GM21723 (cell line): ENCODE measurements around the gene C10orf95.
"Not testable (repeated sequence)": the region's sequence is repeated elsewhere in the genome, so short reads cannot be mapped to it uniquely, and the experiment has no call there.

Experiments used
- ATAC-seq: cut with Tn5 transposase; IDR thresholded peaks from one replicate; pipeline ENCODE4 v1.9.1; 2021; ENCODE audit warnings: mild to moderate bottlenecking, moderate library complexity; ENCODE audit not compliant: unreplicated experiment

The C10orf95 gene

DNA sequence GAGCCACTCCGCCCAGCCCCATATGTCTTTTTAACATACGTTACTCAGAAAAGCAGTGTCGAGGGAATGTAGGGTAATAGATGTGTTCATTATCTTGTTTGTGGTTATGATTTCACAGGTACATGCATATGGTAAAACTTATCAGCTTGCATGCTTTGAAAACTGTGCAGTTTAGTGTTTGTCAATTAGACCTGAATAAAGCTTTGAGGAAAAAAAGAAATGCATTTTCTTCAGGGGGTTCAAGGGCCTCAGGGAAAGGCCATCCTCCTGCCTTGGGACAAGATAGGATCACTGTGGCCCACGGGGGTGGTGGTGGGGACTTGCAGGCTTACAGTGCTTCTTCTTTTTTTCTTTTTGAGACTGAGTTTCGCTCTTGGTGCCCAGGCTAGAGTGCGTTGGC lies 16.0 kb upstream of the C10orf95 start:
- ATAC-seq, result no peak

DNA sequence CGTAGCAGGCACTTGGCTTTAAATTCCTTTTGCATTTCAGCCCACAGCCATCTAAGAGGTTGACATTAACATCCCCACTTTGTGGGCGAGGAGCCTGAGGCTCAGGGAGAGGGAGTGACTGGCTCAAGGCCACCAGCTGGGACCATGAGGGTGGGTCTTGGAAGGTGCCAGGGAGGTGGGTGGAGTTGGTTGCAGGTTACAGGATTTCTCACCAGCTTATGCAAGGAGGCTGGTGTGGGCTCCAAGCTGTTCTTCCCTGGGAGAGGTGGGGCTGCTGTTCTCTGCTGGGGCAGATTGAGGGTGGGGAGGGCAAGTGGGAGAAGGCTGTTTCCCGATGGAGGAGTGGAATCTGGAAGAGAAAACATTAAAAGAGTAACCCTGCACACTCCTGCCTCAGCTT lies 14.1 kb upstream of the C10orf95 start:
- no peak for ATAC-seq

DNA sequence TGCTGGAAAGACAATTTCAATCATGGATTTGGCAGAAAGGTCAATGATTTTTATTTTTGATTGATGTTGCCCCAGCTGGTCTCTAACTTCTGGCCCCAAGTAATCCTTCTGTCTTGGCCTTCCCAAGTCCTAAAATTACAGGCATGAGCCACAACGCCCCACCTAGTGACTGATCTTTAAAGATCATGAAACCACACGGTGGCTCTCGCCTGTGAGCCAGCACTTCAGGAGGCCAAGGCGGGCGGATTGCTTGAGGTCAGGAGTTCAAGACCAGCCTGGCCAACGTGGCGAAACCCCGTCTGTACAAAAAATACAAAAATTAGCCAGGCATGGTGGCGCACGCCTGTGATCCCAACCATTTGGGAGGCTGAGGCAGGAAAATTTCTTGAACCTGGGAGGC lies 12.6 kb upstream of the C10orf95 start:
- no peak for ATAC-seq

DNA sequence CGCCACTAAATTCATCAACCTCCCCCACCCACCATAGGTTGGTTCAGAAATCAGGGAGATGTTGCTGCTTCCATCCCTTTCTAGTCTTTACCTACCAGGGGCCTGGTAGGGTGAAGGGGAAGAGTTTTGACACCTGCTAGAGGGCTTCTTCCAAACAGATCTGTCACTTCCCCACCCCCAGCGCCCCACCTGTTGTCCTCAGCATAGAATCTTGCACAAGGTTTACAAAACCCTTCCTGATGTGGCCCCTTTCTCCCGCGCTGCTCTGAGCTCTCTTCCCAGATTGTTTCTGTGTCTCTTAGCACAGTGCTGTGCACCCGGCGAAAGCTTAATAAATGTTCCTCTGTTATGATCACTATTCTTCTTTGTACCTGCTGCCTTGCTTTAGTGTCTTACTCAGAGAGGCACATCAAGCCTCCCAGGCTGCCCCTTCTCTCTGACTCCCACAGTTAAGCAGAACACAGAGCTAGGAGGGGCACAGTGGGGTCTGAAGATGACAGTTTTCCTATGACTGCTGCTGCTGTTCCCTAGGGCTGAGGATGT lies 11.2 kb upstream of the C10orf95 start:
- no peak for ATAC-seq

DNA sequence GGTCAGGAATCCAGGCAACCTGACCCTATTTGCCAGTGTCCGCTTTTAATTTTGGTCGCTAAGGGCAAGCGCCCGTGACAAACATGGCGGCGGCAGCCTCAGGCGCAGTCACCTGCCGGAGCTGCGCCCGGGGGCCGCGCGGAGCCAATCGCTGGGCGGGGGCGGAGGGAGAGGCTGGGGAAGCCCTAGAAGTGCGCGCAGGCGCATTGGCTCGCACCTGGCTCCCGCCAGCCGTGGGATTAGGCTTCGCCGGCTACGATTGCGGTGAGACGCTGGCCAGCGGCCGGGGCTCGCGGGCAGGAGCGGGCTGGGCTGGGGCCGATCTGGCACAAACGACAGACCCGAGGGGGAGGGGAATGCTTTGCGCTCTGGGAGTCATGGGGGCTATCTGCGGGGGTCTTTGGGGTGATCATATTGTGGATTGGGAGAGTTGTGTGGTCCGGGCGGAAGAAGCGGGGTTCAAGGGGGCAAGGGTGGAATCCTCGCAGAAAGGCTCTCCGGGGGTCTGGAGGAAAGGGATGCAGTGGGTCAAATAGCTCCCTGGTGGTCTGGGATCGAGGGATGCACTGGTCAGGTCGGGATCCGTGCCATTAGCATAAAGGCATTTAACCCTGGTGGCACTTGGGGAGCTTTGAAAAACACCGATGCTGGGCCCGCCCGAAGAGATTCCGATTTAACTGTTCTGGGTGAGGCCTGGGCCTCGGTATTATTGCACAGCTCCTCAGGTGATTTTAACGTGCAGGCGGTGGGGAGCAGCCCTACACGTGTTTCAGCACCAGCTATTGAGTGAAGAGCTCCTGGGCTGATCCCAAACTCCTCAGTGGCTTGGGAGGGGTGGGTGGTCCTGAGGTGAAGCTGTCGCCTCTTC lies 10.1 kb upstream of the C10orf95 start:
- ATAC-seq, result peak; percentile 84

DNA sequence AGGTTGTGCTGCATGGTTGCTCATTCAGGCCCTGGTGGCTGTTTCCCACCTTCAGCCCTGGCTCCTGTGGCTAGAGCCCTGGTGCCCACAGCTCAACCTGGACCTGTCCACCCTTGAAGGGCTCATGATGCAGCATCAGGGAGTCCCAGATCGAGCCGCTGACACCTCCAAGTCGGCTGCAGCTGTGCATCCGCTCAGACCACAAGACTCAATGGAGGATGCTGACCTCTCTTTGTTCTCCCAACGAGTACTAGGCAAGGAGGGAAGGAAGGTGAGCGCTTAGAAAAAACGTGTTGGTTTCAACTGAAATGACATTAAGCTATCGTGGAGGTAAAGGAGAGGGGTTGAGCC lies 9.5 kb upstream of the C10orf95 start:
- ATAC-seq, result peak; percentile 32

DNA sequence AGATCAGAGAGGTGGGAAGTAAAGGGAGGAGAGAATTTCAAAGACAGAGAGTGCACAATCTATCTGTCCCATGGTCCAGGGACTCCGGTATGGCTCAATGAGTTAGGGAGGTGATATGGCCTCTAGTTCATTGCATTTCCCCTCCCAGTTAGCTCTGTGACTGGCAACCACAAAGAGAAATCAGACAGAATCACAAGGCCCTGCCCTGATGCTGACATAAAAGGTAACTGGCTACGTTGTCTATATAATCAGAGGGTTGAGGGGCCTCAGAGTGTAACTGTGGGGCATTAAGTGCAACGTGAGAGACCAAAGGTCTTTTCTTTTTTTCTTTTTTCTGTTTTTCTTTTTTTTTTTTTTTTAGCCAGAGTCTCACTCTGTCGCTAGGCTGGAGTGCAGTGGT lies 7.3 kb upstream of the C10orf95 start:
- no peak for ATAC-seq

DNA sequence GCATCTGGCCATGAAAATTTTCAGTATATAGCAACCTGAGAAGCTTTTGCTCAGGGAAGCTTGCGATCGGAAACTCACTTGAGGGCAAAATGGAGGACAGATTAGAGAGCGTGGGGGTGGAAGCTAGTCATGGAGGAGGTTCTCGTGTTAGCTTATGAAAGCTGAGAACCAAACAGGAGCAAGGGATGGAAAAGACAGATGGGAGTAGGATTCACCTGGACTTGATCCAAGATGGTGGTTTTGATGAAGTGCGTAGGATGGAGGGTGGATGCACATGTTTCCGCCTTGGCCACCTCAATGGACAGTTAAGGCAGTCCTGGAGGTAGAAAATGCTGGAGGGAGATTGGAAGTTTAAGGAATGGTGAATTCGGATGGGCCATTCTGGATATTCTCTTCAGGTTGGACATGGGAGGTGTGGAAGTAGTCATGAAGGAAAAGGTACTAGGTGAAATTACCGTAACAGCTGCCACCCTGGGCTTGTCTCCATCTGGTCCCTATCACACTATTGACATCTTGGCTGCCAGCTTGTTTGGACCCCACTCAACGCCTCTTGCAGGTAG lies 6.3 kb upstream of the C10orf95 start:
- no peak for ATAC-seq

DNA sequence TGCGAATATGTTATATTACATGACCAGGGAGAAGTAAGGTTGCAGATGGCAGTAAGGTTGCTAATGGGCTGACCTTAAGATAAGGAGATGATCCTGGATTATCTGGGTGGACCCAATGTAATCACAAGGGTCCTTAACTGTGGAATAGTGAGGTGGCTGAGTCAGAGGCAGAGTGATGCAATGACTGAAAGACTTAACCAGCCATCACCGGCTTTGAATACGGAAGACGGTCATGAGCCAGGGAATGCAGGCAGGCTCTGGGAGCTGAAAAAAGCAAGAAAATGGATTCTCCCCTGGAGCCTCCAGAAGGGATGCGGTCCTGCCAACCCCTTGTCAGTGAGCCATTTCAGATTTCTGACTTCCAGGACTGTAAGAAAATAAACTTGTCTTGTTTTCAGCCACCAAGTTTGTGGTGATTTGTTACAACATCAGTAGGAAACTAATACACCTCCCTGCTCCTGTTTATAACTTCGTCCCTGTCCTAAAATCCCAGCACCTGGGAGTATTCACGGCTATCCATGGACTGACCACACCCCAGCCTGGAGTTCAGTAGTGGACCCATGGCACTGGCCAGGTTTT lies 4.6 kb upstream of the C10orf95 start:
- no peak for ATAC-seq

DNA sequence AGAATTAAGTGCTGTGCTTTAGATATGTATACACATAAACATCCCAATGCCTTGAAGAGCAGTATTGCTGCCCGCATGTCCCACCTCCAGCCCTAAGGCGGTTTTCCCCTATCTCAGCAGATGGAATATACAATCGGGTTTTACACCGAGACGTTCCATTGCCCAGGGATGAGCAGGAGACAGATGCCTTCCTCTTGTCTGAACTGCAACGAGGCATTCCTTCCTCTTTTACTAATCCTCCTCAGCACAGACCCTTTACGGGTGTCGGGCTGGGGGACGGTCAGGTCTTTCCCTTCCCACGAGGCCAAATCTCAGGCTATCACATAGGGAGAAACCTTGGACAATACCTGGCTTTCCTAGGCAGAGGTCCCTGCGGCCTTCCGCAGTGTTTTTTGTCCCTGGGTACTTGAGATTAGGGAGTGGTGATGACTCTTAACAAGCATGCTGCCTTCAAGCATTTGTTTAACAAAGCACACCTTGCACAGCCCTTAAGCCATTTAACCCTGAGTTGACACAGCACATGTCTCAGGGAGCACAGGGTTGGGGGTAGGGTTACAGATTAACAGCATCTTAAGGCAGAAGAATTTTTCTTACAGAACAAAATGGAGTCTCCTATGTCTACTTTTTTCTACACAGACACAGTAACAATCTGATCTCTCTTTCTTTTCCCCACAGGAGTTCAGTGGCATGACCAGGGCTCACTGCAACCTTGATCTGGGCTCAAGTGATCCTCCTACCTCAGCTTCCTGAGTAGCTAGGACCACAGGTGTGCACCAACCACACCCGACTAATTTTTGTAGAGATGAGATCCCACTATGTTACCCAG lies 3.5 kb upstream of the C10orf95 start:
- not testable (repeated sequence) for ATAC-seq

DNA sequence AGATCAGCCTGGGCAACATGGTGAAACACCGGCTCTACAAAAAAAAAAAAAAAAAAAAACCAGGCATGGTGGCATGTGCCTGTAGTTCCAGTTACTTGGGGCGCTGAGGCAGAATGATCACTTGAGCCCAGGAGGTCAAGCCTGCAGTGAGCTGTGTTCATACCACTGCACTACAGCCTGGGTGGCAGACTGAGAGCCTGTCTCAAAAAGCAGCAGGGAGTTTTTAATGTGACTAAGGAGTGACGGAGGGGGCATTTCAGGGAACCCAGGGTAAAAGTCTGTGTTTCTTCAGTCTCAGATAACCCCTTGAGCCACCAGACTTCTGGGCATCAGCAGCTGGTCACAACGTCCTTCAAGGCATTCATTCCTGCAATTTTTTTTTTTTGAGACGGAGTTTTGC lies 2.2 kb upstream of the C10orf95 start:
- ATAC-seq, result no peak

DNA sequence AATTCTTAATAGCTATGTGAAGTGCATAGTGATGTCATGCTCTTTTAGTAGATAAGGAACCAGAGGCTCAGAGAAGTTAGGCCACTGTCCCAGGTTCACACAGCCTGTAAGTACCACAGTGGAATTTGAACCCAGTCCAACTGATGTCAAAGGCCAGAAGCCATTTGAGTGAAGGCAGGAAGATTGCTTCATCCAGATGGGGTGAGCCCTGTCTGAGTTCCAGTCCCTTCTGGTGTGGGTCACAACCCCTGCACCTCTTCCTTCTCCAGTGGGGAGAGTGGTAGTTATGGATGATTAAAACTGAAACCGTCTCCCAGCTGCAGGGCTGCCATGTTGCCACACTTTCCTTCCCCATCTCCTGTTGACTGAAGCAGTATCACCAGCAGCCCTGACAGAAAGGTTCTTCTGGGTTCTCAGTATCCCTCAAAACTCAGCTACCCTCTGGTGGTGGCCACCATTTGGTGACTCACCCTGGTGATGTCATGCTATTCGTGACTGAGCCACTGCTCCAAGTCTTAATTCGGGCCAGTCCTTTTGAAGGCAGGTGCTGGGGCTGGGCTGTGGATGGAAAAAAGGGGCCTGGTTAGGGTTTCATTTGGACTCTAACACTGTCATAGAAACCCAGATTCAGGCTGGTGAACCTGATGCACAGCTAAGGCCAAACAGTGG lies 1.5 kb upstream of the C10orf95 start:
- no peak for ATAC-seq

DNA sequence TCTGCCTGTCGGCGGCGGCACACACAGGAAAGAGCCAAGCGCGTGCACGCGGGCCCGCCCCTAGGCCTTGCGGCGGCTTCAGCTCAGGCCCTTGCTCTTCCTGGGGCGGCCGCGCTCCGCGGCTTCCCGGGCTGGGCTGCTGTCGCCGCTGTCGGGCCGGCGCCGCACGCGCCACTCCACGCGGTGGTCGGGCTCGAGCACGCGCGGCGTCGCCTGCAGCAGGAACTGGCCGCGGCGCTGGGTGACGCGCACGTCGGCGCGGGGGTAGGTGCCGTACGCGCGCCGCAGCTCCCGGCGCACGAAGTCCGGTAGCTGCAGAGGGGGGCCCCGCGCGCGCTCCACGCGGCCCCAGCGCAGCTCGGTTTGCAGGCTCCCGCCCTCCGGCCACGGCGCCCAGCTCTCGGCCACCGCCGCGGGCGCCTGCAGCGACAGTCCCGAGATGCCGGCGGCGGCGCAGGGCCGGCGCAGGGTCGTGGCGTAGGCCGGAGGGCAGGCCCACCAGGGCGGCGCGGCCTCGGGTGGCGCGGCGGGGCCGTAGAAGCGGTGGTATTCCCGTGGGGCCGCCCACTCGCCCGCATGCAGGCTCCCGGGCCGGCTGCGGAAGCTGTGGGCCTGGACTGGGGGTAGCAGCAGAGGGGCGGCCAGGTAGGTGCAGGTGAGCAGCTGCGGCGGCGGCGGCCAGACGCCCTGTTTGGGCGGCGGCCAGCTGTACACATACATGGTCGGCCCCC lies 804 bp downstream of the C10orf95 start:
- peak; percentile 68 for ATAC-seq

DNA sequence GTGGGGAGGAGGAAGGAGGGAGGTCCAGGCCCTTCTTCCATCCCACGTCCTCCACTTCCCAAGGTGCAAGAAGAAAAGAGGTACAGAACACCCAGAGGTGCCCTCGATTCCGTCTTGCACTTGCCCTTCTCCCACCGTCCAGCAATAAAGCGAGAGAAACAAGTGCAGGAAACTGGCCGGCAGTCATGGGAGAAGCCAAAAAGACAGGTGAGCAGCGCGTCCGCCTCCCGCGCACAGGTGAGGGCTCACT lies 1.3 kb downstream of the C10orf95 start:
- ATAC-seq, result no peak

DNA sequence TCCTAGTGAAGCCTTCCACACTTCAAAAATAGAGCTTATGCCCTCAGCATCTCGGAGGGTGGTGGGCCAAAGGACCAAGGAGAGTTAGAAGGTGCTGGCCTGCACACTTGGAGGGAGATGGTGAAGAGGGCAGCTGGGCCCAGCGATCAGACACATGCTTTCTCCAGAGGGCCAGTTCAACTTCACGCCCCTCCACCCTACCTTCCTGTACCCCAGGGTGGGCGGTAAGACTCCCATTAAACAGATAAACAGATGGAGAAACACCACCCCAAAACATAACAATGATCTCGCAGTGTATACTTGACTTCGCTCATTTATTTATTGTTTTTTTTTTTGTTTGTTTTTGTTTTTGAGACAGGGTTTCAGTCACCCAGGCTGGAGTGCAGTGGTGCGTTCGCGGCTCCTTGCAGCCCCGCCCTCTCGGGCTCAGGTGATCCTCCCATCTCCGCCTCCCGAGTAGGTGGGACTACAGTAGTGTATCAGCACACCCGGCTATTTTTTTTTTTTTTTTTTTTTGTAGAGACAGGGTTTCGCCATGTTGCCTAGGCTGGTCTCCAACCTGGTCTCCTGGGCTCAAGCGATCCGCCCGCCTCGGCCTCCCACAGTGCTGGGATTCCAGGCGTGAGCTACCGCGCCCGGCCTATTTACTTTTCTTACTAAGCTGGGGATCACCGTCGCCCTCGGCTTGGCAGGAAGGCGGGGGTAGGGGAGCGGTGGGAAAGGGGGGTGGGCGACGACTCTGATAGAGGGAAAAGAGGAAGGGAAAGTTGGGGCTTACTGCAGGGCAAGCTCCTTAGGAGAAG lies 1.8 kb downstream of the C10orf95 start:
- ATAC-seq, result peak; percentile 67

DNA sequence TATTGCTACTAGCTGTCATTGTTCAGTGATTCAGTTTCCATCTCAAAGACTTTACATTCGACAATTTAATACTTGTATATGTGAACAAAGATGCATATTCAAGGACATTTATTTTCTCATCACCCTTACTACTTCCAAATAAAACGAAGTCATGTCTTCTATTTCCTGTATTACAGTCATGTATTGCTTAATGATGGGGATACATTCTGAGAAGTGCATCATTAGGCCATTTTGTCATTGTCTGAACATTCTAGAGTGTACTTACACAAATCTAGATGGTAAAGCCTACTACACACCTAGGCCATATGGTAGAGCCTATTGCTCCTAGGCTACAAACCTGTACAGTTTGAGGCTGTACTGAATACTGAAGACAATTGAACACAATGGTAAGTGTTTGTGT lies 6.5 kb downstream of the C10orf95 start:
- no peak for ATAC-seq

DNA sequence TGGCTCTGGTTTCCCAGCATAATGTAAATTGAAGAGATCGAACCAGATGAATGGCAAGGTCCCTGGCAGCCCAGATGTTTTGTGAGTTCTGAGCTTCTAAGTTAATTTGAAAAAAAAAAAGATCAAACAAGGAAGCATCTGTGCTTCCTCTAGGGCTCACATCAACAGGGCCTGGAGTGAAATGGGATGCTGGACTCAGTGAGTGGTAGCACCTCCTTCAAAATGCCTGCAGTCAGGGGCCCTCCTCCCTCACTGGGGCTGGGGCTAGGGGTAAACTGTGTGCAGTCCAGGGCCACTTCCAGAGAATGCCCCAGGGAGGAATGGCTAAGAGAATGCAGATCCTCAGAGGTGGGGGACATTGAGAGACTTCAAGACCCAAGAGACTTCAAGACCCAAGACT lies 13.0 kb downstream of the C10orf95 start:
- ATAC-seq, result no peak

DNA sequence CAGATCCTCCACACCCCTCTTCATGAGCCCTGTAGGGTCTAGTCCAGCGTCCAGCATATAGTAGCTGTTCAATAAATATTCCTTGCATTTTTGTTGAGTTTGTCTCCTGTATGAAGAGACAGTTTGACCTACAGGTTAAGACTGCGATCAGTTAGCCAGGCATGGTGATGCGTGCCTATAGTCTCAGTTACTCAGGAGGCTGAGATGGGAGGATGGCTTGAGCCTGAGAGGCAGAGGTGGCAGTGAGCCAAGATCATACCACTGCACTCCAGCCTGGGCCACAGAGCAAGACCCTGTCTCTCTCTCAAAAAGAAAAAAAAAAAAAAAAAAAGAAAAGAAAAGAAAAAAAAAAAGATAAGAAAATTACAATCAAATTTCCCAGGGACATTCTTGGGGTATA lies 13.8 kb downstream of the C10orf95 start:
- ATAC-seq, result no peak

DNA sequence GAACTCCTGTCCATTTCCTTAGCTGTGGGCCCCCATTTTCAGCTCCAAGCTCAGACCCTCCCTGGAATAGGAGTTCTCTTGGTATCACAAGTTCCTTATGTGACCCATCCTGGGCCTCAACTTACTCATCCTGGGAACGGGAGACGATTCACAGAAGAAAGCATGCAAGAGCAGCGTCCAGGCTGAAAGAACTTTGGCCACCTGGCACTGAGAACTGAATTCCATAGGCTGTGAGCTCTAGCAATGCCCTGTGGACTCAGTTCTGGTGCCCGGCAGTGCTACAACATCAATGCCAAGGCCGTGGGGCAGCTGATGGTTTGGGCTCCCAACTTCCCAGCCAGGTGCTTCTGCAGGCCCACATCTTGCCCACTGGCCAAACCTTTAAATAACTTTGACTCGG lies 15.0 kb downstream of the C10orf95 start:
- ATAC-seq, result no peak
